GM19463 (cell line): Measurements from ENCODE around the gene CFAP68.

ENCODE experiments used
- ATAC-seq: cut with Tn5 transposase; IDR thresholded peaks from one replicate; pipeline ENCODE4 v1.9.1; 2021; ENCODE audit warnings: mild to moderate bottlenecking, moderate library complexity; ENCODE audit not compliant: unreplicated experiment

Gene CFAP68

GRCh38 chr11:111878849-111879636 is at the start of gene CFAP68, which contains the start of gene FDXACB1:
Gene CFAP68 (plus strand): TSS chr11:111879541. CDS start chr11:111879561, 20 bp downstream.
Gene FDXACB1 (minus strand): TSS chr11:111879165. CDS start chr11:111879132, 33 bp downstream.
- peak; percentile 88 for ATAC-seq

GRCh38 chr11:111833524-111833923 is 45.8 kb upstream of the CFAP68 start:
- ATAC-seq = no peak

- ATAC-seq = no peak
These were observed 44.7 kb upstream of the CFAP68 start for GRCh38 chr11:111834432-111835163.

- ATAC-seq = no peak
These were observed 43.7 kb upstream of the CFAP68 start for GRCh38 chr11:111835665-111836064.

GRCh38 chr11:111836162-111836561 is 43.2 kb upstream of the CFAP68 start:
- ATAC-seq = no peak

- peak; percentile 87 for ATAC-seq
These were observed 42.6 kb upstream of the CFAP68 start for GRCh38 chr11:111836721-111837120.

GRCh38 chr11:111837366-111837891 is 41.9 kb upstream of the CFAP68 start:
- ATAC-seq = no peak

- no peak for ATAC-seq
These were observed 41.3 kb upstream of the CFAP68 start for GRCh38 chr11:111838054-111838453.

GRCh38 chr11:111840143-111840542 is 39.2 kb upstream of the CFAP68 start:
- ATAC-seq = no peak

GRCh38 chr11:111841370-111842053 is 37.8 kb upstream of the CFAP68 start:
- peak; percentile 34 for ATAC-seq

- no peak for ATAC-seq
These were observed 35.7 kb upstream of the CFAP68 start for GRCh38 chr11:111843661-111844060.

GRCh38 chr11:111845276-111846028 is 33.9 kb upstream of the CFAP68 start:
- ATAC-seq = no peak

GRCh38 chr11:111846063-111846462 is 33.3 kb upstream of the CFAP68 start:
- no peak for ATAC-seq

- ATAC-seq = no peak
These were observed 32.7 kb upstream of the CFAP68 start for GRCh38 chr11:111846636-111847035.

- no peak for ATAC-seq
These were observed 29.7 kb upstream of the CFAP68 start for GRCh38 chr11:111849631-111850030.

GRCh38 chr11:111851067-111851466 is 28.3 kb upstream of the CFAP68 start:
- ATAC-seq = no peak

GRCh38 chr11:111851636-111852035 is 27.7 kb upstream of the CFAP68 start:
- no peak for ATAC-seq

GRCh38 chr11:111852103-111852502 is 27.2 kb upstream of the CFAP68 start:
- ATAC-seq = no peak

GRCh38 chr11:111855506-111855905 is 23.8 kb upstream of the CFAP68 start:
- ATAC-seq = no peak

GRCh38 chr11:111860257-111860656 is 19.1 kb upstream of the CFAP68 start:
- no peak for ATAC-seq
